Measurements from ENCODE around the gene OR5K2. TPM values are rescaled to one million over a fixed set of nuclear protein-coding genes. Genes with fewer than 3 reads are reported as not detected.

The OR5K2 gene
- total and polyA plus RNA-seq, 2 of the 4 experiments (the other 2 are of a cell fraction), result not detected

DNA sequence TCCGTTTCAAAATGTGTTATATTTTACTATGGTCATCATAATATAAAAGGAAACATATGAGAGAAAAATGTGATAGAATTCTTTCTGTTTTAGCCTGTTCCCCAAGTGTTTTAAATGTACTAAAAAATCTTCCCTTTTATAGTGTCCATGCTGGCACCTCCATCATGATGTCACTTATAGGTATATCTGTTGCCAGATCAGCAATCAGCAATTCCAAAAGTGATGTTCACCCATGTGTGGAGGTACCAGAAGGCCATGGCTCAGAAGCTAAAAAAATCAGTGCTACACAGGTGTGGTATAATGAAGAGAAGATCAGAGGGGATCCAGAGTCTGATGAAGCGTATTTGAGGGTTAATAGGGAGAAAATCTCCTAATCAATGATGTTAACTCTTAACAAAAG lies 33.2 kb downstream of the OR5K2 start:
- Histone ChIP-seq H3K9me3 (ENCODE audit: control insufficient read depth, insufficient read depth, low read length) (no peaks in the 10 kb centered on the region), H4K8ac (ENCODE audit: low read depth in 2 of 2, low read length in 2 of 2) (no peak overlapping the region), H3K27ac (ENCODE audit: insufficient read depth, low read length) (no peak overlapping the region), H4K5ac (ENCODE audit: low read depth, low read length) (no peak overlapping the region), H3K27me3 (ENCODE audit: control insufficient read depth, insufficient read depth, low read length) (peaks cover 7% of the 10 kb centered on the region), H3K36me3 (ENCODE audit: control insufficient read depth, insufficient read depth, low read length) (no peaks in the 10 kb centered on the region), H2AFZ (replicated peaks; ENCODE audit: low read length, poor library complexity) (no peak overlapping the region), H4K91ac (ENCODE audit: insufficient read depth, low read depth, low read length) (no peak overlapping the region), H2AK5ac (ENCODE audit: low read depth, low read length) (no peak overlapping the region), H2BK20ac (ENCODE audit: low read depth, low read length) (no peak overlapping the region), H3K4me1 (ENCODE audit: control insufficient read depth, insufficient read depth, low read length) (no peaks in the 10 kb centered on the region), H2AK9ac (replicated peaks; ENCODE audit: low read depth, low read length, poor library complexity) (no peak overlapping the region), H3K9ac (ENCODE audit: low read depth, low read length) (no peak overlapping the region), H3K23ac (ENCODE audit: low read depth, low read length) (no peak overlapping the region), H3K4me3 (ENCODE audit: insufficient read depth, low read depth, low read length) (no peak overlapping the region), H4K20me1 (ENCODE audit: insufficient read depth, low read length) (no peaks in the 10 kb centered on the region), H2BK15ac (ENCODE audit: low read depth, low read length) (no peak overlapping the region), H3K79me1 (ENCODE audit: low read depth in 1 of 2, low read length in 2 of 2) (no peaks in the 10 kb centered on the region), H3K14ac (replicated peaks; ENCODE audit: low read depth, low read length) (no peak overlapping the region), H2BK5ac (ENCODE audit: low read depth, low read length, poor library complexity, severe bottlenecking) (no peak overlapping the region), H2BK120ac (ENCODE audit: low read depth, low read length) (no peak overlapping the region), H3K56ac (ENCODE audit: extremely low read depth, insufficient read depth, low read length) (no peak overlapping the region), H3K4me2 (ENCODE audit: low read depth, low read length) (no peak overlapping the region), H3K9me1 (ENCODE audit: insufficient read depth, low read length) (no peaks in the 10 kb centered on the region), H3K4ac (ENCODE audit: low read depth, low read length) (no peak overlapping the region), H3K18ac (ENCODE audit: low read depth, low read length) (no peak overlapping the region)
- TF ChIP-seq, protein P1, sequence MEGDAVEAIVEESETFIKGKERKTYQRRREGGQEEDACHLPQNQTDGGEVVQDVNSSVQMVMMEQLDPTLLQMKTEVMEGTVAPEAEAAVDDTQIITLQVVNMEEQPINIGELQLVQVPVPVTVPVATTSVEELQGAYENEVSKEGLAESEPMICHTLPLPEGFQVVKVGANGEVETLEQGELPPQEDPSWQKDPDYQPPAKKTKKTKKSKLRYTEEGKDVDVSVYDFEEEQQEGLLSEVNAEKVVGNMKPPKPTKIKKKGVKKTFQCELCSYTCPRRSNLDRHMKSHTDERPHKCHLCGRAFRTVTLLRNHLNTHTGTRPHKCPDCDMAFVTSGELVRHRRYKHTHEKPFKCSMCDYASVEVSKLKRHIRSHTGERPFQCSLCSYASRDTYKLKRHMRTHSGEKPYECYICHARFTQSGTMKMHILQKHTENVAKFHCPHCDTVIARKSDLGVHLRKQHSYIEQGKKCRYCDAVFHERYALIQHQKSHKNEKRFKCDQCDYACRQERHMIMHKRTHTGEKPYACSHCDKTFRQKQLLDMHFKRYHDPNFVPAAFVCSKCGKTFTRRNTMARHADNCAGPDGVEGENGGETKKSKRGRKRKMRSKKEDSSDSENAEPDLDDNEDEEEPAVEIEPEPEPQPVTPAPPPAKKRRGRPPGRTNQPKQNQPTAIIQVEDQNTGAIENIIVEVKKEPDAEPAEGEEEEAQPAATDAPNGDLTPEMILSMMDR (conservative IDR thresholded peaks at IDR 0.05; ENCODE audit: low read depth, low read length), result no peak
- no peak for TF ChIP-seq BHLHE40 (IDR thresholded peaks at IDR 0.05; ENCODE audit: low read depth, low read length)
- TF ChIP-seq FOS (IDR thresholded peaks at IDR 0.05; ENCODE audit: low read depth, low read length), result no peak
- no peak for TF ChIP-seq POLR2A (IDR thresholded peaks at IDR 0.05; ENCODE audit: low read depth, low read length)
- no peak for TF ChIP-seq RFX5 (IDR thresholded peaks at IDR 0.05; ENCODE audit: low read depth, low read length)
- TF ChIP-seq, protein P2, sequence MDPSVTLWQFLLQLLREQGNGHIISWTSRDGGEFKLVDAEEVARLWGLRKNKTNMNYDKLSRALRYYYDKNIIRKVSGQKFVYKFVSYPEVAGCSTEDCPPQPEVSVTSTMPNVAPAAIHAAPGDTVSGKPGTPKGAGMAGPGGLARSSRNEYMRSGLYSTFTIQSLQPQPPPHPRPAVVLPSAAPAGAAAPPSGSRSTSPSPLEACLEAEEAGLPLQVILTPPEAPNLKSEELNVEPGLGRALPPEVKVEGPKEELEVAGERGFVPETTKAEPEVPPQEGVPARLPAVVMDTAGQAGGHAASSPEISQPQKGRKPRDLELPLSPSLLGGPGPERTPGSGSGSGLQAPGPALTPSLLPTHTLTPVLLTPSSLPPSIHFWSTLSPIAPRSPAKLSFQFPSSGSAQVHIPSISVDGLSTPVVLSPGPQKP (IDR thresholded peaks at IDR 0.05; ENCODE audit: borderline replicate concordance, low read depth, low read length), result no peak
- POLR2A ChIA-PET (ENCODE audit: unreplicated experiment), result no interaction called here
- DNase-seq (no peak), ATAC-seq (ENCODE audit: low read depth) (no peak)
- in situ Hi-C loops (cut with MboI; ENCODE audit: low sequenced_read_pairs) (no loop called here), intact Hi-C loops (cut with micrococcal nuclease) (no loop called here), dilution Hi-C loops (cut with HindIII; ENCODE audit: low sequenced_read_pairs, unreplicated experiment) (no loop called here)
- BruUV-seq (replicated peaks), result no TSS peak
- CTCF ChIA-PET, result interaction anchor here (0.6 kb wide), 1 partner anchor 8 kb away, joined by 6 read pairs; no protein-coding TSS in a partner anchor
- WGBS, 2 experiments (ENCODE audit: extremely low coverage in 2 of 2, insufficient read length in 1 of 2), result no CpG with 5 or more reads among the region's 2 CpGs
